Endothelial cell of umbilical vein (primary cell): Measurements from ENCODE around the gene CASP7. TPM values are rescaled to one million over a fixed set of nuclear protein-coding genes. Genes with fewer than 3 reads are reported as not detected.

Source experiments
- BruUV-seq: library from RNA; stranded (reverse); fragments of 400-500 nt; replicated peaks from 2 replicates; lab custom pipeline; 2021; lab: Mats Ljungman, UMichigan
- CTCF ChIA-PET: fragments of 300-600, 350-600 bp; sonication (Branson Sonifier 250); formaldehyde crosslinking; loops from one replicate; lab custom pipeline; 2021; ENCODE audit warnings: antibody characterized with exemption, inconsistent platforms; lab: Charles Lee
- POLR2A ChIA-PET: fragments of 300-600, 350-600 bp; sonication (Branson Sonifier 250); formaldehyde crosslinking; loops from one replicate; lab custom pipeline; 2021; ENCODE audit warnings: antibody characterized with exemption, inconsistent platforms; lab: Charles Lee
- DNase-seq: peaks from one replicate; pipeline ENCODE4 v3.0.0-alpha.2; 2011; ENCODE audit warnings: low read depth, low spot score
- FAIRE-seq: peaks from 2 replicates; lab custom pipeline; 2011; peaks lifted over from hg19 to GRCh38; lab: Jason Lieb, UNC
- H2AFZ ChIP-seq: 2 replicates; pipeline ENCODE4 v1.6.0; 2012; ENCODE audit warnings: low read depth, low read length, control low read depth, inconsistent platforms
- H3K27ac ChIP-seq: 2 replicates; pipeline ENCODE4 v1.5.1; 2011; ENCODE audit warnings: low read depth, mild to moderate bottlenecking, control low read depth, low read length, moderate library complexity; ENCODE audit not compliant: insufficient read depth
- H3K27me3 ChIP-seq, 2 experiments: 2 replicates each; pipeline versions ENCODE4 v1.6.0 to v1.6.1; 2011; ENCODE audit warnings: low read length in 2 of 2, mixed read lengths in 1 of 2; ENCODE audit not compliant: control insufficient read depth in 2 of 2, insufficient read depth in 2 of 2
- H3K36me3 ChIP-seq, 2 experiments: 2 replicates in 1 of 2; 3 replicates in 1 of 2; pipeline ENCODE4 v1.5.1; 2011; ENCODE audit warnings: low read length in 2 of 2, mild to moderate bottlenecking in 1 of 2, moderate library complexity in 1 of 2; ENCODE audit not compliant: control insufficient read depth in 2 of 2, insufficient read depth in 2 of 2; ENCODE audit errors: extremely low read depth in 1 of 2
- H3K4me1 ChIP-seq: 3 replicates; pipeline ENCODE4 v1.5.1; 2011; ENCODE audit warnings: mild to moderate bottlenecking, low read length; ENCODE audit not compliant: control insufficient read depth, insufficient read depth; ENCODE audit errors: extremely low read depth
- H3K4me2 ChIP-seq: 2 replicates; pipeline ENCODE4 v1.6.1; 2011; ENCODE audit warnings: low read length, control low read depth, mixed read lengths; ENCODE audit not compliant: insufficient read depth
- H3K4me3 ChIP-seq, 3 experiments: fragments of 200-600 bp in 1 of 3; sonication (generic), shearing (Covaris generic) in 1 of 3; replicated peaks in 1 of 3; 2 replicates each; pipeline ENCODE4 v1.5.1; 2011 to 2016; ENCODE audit warnings: control low read depth in 3 of 3, low read length in 3 of 3, mild to moderate bottlenecking in 2 of 3, inconsistent platforms in 1 of 3, low read depth in 1 of 3, moderate library complexity in 1 of 3; ENCODE audit not compliant: insufficient read depth in 1 of 3
- H3K79me2 ChIP-seq: 2 replicates; pipeline ENCODE4 v1.6.0; 2012; ENCODE audit warnings: low read length, inconsistent platforms; ENCODE audit not compliant: control insufficient read depth, insufficient read depth
- H3K9ac ChIP-seq: replicated peaks from 2 replicates; pipeline ENCODE3; 2011; ENCODE audit warnings: low read length, control low read depth; ENCODE audit not compliant: insufficient read depth; ENCODE audit errors: extremely low read depth
- H3K9me1 ChIP-seq: replicated peaks from 3 replicates; pipeline ENCODE4 v1.6.0; 2011; ENCODE audit warnings: mild to moderate bottlenecking, low read length; ENCODE audit not compliant: control insufficient read depth, insufficient read depth; ENCODE audit errors: extremely low read depth
- H3K9me3 ChIP-seq: replicated peaks from 2 replicates; pipeline ENCODE4 v1.5.1; 2012; ENCODE audit warnings: low read length, inconsistent platforms; ENCODE audit not compliant: control insufficient read depth, insufficient read depth
- H4K20me1 ChIP-seq: replicated peaks from 2 replicates; pipeline ENCODE3; 2011; ENCODE audit warnings: mild to moderate bottlenecking, low read length; ENCODE audit not compliant: control insufficient read depth, insufficient read depth; ENCODE audit errors: extremely low read depth
- EZH2 ChIP-seq: IDR thresholded peaks from 2 replicates; pipeline ENCODE4 v1.6.1; 2012; ENCODE audit warnings: borderline replicate concordance, low read depth, mild to moderate bottlenecking, moderate library complexity, low read length, inconsistent platforms; ENCODE audit not compliant: severe bottlenecking
- FOS ChIP-seq: IDR thresholded peaks from 2 replicates; pipeline ENCODE4 v1.6.1; 2011; ENCODE audit warnings: mild to moderate bottlenecking, low read length, moderate library complexity, borderline replicate concordance; ENCODE audit not compliant: insufficient read depth
- GATA2 ChIP-seq: IDR thresholded peaks from 2 replicates; pipeline ENCODE4 v1.7.0; 2011; ENCODE audit warnings: low read depth, mild to moderate bottlenecking, moderate library complexity, mixed read lengths, low read length; ENCODE audit not compliant: insufficient read length, insufficient read depth
- JUN ChIP-seq: IDR thresholded peaks from 2 replicates; pipeline ENCODE4 v1.6.1; 2011; ENCODE audit warnings: borderline replicate concordance, low read depth; ENCODE audit not compliant: insufficient read length, insufficient read depth
- MYC ChIP-seq: IDR thresholded peaks from one replicate; pipeline ENCODE4 v1.6.1; 2011; ENCODE audit warnings: mild to moderate bottlenecking, low read depth, low read length
- POLR2A ChIP-seq: IDR thresholded peaks from 2 replicates; pipeline ENCODE4 v1.6.1; 2012; ENCODE audit warnings: low read depth, mild to moderate bottlenecking, control low read depth, low read length
- POLR2AphosphoS5 ChIP-seq: IDR thresholded peaks from 2 replicates; pipeline ENCODE4 v1.6.1; 2012; ENCODE audit warnings: low read depth, mild to moderate bottlenecking, control low read depth, low read length, moderate library complexity; ENCODE audit not compliant: insufficient read depth
- dilution Hi-C: fragments of 300-500 bp; cut with MboI; formaldehyde crosslinking; loops from one replicate; pipeline ENCODE4 v1.15.0; 2019; ENCODE audit warnings: low sequenced_read_pairs; ENCODE audit not compliant: extremely low pct_ligation_motif_present
- intact Hi-C: fragments of 100-400 bp; cut with micrococcal nuclease; formaldehyde crosslinking; loops from one replicate; pipeline ENCODE4 v1.10.0; 2022
- polyA plus RNA-seq, 4 experiments: library from polyadenylated mRNA; depleted of rRNA in 3 of 4; stranded (reverse) in 3 of 4; unstranded in 1 of 4; fragments of >200 nt; gene quantifications; 2 replicates each; pipeline versions ENCODE4 v1.2.1 to v1.2.3, GENCODE V29; 2011 to 2012; ENCODE audit warnings: missing spikeins in 1 of 4
- total RNA-seq: library from RNA; stranded (reverse); gene quantifications from 2 replicates; pipeline ENCODE4 v1.2.3, GENCODE V29; 2021
- TF ChIP-seq, protein P1 (sequence below): IDR thresholded peaks from 2 replicates; pipeline ENCODE4 v1.6.1; 2011; ENCODE audit not compliant: insufficient read depth, insufficient read length
- TF ChIP-seq, protein P2 (sequence below), 2 donors: IDR thresholded peaks; 1 replicate in 1 of 2; 2 replicates in 1 of 2; pipeline ENCODE4 v1.5.1; 2011; ENCODE audit warnings: low read length in 2 of 2, mild to moderate bottlenecking in 2 of 2, moderate library complexity in 2 of 2, control low read depth in 1 of 2, inconsistent platforms in 1 of 2, low read depth in 1 of 2; ENCODE audit not compliant: insufficient read depth in 1 of 2; ENCODE audit errors: extremely low read depth in 1 of 2

The CASP7 gene
- total and polyA plus RNA-seq, 2 donors (not counting 3 experiments of a cell fraction or from before 2014, with no cell fraction given): 14.6 to 54.3 TPM

DNA sequence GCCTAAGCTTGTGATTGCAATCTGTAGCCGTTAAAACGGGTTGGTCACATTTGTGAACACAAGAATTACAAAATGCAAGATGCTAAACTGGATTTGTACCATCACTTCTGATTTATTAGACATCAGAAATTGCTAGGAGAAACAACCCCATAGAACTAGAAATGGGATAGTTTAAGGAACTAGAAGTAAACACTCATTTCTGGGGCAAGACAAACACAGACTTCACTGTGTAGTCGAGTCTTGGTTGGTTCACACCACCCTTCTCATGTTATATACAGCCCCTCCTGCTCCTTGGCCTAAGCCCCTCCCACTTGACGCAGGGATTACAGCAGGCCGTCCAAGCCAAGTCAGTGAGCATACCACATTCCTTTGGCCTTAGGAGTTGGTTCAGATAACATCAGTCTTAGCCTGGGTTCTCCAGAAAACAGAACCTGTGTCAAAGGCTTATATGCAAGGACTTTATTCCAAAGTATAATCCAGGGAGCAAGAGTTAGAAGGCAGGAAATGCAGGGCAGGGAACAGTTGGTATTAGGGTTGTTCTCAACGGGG, 13.8 kb upstream of the CASP7 start:
- DNase-seq (no peak), FAIRE-seq (no peak)
- dilution Hi-C loops (no loop called here), intact Hi-C loops (no loop called here)
- no TSS peak for BruUV-seq
- Histone ChIP-seq H3K9me3 (no peaks in the 10 kb centered on the region), H3K9me1 (no peaks in the 10 kb centered on the region), H3K79me2 (no peaks in the 10 kb centered on the region), H2AFZ (no peak overlapping the region), H4K20me1 (no peaks in the 10 kb centered on the region), H3K4me1 (no peaks in the 10 kb centered on the region), H3K36me3 (no peaks in the 10 kb centered on the region), H3K4me3 (no peak overlapping the region), H3K27ac (no peak overlapping the region), H3K27me3 (peaks cover 0 to 2% of the 10 kb centered on the region in 2 experiments), H3K9ac (no peak overlapping the region), H3K4me2 (no peak overlapping the region)
- TF ChIP-seq POLR2AphosphoS5 (no peak), FOS (no peak), EZH2 (no peak), MYC (no peak), POLR2A (no peak), GATA2 (no peak), JUN (no peak)
- TF ChIP-seq, protein P1, sequence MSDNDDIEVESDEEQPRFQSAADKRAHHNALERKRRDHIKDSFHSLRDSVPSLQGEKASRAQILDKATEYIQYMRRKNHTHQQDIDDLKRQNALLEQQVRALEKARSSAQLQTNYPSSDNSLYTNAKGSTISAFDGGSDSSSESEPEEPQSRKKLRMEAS: no peak
- TF ChIP-seq, protein P2, sequence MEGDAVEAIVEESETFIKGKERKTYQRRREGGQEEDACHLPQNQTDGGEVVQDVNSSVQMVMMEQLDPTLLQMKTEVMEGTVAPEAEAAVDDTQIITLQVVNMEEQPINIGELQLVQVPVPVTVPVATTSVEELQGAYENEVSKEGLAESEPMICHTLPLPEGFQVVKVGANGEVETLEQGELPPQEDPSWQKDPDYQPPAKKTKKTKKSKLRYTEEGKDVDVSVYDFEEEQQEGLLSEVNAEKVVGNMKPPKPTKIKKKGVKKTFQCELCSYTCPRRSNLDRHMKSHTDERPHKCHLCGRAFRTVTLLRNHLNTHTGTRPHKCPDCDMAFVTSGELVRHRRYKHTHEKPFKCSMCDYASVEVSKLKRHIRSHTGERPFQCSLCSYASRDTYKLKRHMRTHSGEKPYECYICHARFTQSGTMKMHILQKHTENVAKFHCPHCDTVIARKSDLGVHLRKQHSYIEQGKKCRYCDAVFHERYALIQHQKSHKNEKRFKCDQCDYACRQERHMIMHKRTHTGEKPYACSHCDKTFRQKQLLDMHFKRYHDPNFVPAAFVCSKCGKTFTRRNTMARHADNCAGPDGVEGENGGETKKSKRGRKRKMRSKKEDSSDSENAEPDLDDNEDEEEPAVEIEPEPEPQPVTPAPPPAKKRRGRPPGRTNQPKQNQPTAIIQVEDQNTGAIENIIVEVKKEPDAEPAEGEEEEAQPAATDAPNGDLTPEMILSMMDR (IDR thresholded peaks at IDR 0.05; ENCODE audit: extremely low read depth in 1 of 2, insufficient read depth in 1 of 2, low read depth in 1 of 2, low read length in 2 of 2): no peak
- CTCF ChIA-PET: interaction anchor here (0.5 kb wide), 1 partner anchor 285 kb away, joined by 3 read pairs; no protein-coding TSS in a partner anchor
- POLR2A ChIA-PET: no interaction called here
